GM18508 (cell line): ENCODE measurements around the gene RIPK4.

ENCODE experiments used
- ATAC-seq: cut with Tn5 transposase; IDR thresholded peaks from one replicate; pipeline ENCODE4 v1.9.1; 2021; ENCODE audit warnings: moderate number of reproducible peaks; ENCODE audit not compliant: insufficient read depth, unreplicated experiment

The RIPK4 gene

DNA sequence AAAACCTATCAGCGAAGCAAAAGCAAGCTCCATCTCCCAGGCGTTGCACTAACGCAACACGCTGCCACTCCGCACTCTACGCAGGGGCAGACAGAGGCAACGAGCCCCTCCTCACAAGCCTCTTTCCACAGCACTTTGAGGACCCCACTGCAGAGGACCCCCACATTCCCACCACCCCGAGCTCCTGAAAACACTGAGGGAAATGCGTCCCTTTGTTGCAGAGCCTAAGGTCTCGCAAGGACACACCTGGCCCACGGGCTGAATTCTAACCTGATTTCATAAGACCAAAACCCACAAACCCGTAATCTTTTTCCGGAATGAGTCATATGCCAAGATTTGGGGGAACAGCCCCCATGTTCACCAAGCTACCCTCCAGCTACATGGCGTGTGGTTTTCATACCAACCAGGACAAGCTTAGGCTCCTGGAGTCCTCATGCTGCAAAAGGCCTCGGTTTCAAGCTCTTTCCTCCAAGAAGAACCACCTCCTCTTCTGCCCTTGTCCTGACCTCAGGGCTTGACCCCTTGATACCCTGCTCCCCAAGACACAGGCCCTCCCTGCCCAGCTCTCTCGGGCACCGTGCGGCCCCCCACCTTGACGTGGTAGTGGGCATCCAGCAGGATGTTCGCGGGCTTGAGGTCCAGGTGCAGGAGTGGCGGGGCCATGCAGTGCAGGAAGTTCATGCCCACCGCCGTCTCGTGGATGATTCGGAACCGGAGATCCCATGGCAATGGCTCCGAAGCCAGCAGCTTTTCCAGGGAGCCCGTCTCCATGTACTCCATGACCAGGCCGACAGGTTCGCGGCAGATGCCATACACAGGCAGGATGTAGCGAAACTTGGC lies 10.7 kb downstream of the RIPK4 start:
- ATAC-seq: no peak

DNA sequence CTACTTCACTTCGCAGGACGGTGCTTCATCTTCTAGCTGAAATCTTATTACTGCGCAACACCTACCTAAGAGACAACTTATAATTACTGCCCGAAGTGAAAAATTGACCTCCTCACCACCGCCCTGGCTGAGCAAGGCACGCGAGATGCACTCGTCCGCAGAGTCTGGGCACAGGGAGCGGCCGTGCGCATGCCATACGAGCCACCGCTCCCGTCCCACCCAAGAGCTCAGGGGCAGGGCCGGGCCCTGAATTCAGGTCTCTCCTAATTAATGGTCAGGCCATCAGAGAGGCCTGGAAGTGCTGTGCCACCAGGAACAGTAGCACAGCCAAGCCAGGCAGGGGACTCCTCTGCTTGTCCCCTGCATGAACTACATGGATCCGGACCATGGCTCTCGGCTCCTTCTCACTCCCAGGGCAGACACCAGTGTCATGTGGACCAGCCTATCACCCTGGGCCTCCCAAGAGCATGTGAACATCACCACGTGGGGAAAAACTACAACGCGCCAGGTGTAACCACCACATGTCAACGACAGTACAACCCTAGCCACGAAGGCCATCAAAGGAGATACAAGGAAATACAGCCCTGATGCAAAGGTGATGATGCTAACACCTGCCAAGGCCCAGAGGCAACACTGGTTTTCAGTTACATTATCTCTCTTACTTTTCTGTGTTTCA lies 11.5 kb downstream of the RIPK4 start:
- ATAC-seq: no peak

- no peak for ATAC-seq
Observed at GRCh38 chr21:41754479-41754891, 12.4 kb downstream of the RIPK4 start.

DNA sequence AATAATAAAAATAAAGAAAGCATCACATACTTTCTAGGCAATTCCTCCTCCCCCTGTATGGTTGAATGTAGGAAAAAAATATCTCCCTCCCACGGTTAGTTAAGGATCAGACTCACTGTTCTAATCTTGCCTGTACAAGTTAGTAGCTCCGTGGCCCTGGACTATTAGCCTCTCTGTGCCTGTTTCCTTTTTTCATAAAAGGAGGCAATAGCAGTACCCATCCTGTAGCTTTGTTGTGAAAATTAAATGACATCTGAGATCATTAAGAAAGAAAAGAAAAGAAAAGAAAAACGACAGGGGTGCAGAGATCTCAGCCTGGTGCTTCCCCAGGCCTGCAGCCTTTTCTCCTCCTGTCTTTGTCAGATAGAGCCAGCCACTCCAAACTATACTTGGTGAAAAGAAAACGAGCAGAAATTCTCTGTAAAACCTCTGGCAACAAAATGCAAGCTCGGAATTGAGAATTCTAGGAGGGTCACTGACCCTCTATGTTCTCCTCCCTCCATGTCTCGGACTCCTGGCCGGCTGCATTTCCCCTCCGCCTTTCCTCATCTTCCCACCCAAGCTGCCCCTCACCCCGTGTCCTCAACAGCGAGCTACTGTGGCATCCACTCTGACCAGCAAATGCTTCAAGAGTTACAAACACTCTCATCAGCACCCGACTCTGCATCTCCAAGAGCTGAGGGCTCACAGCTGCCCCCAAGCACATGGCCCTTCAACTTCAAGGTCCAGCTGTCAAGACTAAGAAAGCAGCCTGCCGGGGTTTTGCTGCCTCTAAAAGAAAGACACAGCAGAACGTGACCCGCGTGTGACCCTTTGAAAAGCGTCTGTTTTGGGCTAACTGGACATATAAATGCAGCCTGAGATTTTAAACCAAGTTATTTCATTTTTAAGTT lies 13.6 kb downstream of the RIPK4 start:
- no peak for ATAC-seq

DNA sequence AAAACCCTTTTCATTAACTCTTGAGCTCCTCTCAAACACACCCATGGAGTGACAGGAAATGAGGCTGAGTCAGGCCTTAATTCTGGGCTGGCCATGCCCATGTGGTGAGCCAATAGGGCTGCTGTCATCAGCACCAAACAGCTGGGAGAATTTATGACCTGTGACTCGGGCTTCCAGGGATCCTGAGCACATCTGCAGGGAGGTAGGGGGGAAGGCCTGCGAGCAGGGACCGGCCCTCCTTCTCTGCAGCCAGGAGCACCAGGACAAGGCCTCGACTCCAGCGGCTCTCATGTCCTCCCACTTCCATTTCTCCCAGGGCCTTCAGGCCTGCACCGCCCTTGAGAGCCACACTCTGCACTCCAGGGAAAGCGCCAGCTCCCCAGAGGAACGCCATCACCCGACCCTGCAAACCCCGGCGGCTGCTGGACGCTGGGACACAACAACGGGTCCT lies 14.6 kb downstream of the RIPK4 start:
- no peak for ATAC-seq

- no peak for ATAC-seq
Observed at GRCh38 chr21:41751611-41752011, 15.2 kb downstream of the RIPK4 start.

DNA sequence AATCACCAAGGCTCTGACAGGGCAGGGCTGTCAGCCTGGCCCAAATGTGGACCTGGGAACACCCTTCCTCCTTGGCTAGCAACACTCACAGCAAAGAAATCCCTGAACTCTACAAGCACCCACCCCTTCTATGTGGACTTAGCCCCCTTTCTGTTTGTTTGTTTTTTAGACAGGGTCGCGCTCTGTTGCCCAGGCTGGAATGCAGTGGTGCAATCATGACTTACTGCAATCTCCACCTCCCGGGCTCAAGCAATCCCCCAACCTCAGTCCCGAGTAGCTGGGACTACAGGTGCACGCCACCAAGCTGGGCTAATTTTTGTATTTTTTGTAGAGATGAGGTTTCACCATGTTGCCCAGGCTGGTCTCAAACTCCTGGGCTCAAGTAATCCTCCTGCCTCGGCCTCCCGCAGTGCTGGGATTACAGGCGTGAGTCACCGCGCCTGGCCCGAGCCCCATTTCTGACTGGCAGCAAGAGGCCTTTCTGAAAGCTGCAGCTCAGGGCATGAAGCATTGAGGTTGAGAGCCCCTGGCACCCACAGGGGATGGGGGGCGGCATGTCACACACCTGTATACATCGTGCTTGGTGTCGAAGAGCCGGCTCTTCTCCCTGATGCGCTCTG lies 16.2 kb downstream of the RIPK4 start:
- ATAC-seq: no peak

DNA sequence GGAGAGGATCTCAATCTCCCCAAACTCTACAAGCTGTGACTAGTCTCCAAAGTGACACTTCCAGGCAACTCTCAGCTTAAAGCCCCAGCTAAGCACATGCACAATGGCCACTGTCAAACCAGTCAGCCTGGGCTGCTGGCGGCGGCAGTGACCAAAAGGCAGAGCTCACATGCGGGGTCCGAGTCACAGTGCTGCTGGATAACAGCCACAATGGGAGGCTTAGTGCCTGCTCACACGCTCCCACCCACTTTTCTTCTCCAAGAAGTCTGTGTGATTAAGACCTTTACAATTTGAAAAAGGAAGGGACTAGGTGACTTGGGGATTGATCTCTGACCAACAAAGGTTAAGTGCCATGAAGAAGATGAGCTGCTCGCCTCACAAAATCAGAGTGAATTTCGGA lies 16.8 kb downstream of the RIPK4 start:
- no peak for ATAC-seq

DNA sequence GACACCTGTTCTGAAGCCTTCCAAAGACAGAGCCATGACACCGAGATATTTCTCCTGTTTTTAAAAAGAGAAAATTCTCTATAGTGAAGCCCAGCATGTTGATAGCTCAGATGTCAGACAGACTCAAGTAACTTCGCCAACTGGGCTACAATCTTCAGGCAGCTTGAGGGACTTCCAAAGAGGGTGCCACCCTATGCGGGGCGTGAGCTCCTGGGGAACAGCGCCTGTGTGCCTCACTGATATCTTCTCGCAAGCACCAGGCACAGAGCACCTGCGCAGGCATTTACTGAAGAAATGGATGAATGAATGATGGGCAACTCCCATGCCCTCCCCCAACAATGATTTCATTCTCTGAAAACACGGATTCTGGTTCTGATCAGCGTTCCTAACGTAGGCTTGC lies 17.6 kb downstream of the RIPK4 start:
- no peak for ATAC-seq

GRCh38 chr21:41747943-41748738 lies 18.7 kb downstream of the RIPK4 start:
- ATAC-seq: no peak

DNA sequence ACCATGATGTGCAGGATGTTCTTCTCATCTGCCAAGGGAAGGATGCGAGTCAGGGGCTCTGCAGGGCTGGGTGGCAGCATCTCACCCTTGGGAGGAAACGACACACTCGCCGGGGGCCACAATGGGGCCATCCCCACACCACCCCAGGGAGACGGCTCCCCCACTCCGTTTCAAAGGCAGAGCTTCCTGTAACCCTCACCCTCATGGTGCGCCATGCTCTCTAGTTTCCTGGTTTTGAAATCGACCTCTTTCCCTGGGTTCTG lies 20.2 kb downstream of the RIPK4 start:
- ATAC-seq: no peak

- ATAC-seq: no peak
Observed at GRCh38 chr21:41745971-41746743, 20.7 kb downstream of the RIPK4 start.

- no peak for ATAC-seq
Observed at GRCh38 chr21:41745026-41745820, 21.6 kb downstream of the RIPK4 start.

GRCh38 chr21:41744028-41744930 lies 22.6 kb downstream of the RIPK4 start:
- no peak for ATAC-seq

DNA sequence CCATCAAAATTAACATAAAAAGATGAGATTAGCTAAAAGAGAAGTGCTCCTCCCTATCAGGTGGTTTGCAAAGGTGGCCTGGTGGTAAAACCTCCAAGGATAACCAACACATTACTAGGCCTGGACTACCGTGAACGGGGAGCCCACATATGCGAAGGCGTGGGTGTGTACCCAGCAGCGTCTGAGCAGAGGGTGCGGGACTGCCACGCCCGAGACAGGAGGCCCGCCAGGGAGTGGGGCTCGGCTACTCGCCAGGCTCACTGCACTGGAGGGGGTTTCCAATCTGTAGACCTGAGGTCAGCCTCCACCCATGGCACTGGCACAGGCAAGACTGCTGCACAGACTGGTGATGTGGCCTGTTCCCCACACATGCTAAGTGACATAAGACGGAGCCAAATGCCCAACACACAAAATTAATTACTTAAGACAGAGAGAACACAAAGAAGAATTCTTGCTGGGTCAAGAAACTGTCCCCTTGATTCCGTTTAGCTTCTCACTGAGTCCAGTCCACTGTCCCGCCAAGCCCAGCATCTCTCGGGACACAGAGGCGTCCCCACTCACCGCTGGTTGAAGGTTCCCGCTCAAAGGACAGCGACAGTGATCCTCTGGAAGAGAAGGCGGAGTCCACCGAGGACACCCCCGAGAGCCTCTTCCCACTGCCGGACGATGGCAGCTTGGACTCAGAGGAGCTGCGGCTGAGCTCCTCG lies 23.4 kb downstream of the RIPK4 start:
- no peak for ATAC-seq

- no peak for ATAC-seq
Observed at GRCh38 chr21:41742073-41742875, 24.6 kb downstream of the RIPK4 start.
